Loucy (cell line): Measurements from ENCODE around the gene DOCK8.

Experiments
- CTCF ChIP-seq: fragments of 200-600 bp; sonication (generic); conservative IDR thresholded peaks from 2 replicates; pipeline ENCODE4 v1.5.1; 2014; ENCODE audit warnings: mild to moderate bottlenecking, antibody characterized with exemption, low read length
- EZH2phosphoT487 ChIP-seq: fragments of 200-600 bp; IDR thresholded peaks from 2 replicates; pipeline ENCODE4 v1.6.1; 2018; ENCODE audit warnings: antibody characterized with exemption, mild to moderate bottlenecking, moderate library complexity, borderline replicate concordance

GRCh38 chr9:277601-278295, 63.1 kb downstream of the DOCK8 start:
- no peak for TF ChIP-seq EZH2phosphoT487
- no peak for TF ChIP-seq CTCF
